Fibroblast of lung (primary cell): ENCODE results near the gene NID1.

ENCODE experiments used
- CTCF ChIP-seq, 2 donors: IDR thresholded peaks in 1 of 2; conservative IDR thresholded peaks in 1 of 2; 1 replicate in 1 of 2; 2 replicates in 1 of 2; pipeline ENCODE4 v1.5.1; 2011 to 2012; ENCODE audit warnings: low read length in 2 of 2, control low read depth in 1 of 2, inconsistent platforms in 1 of 2, low read depth in 1 of 2, mild to moderate bottlenecking in 1 of 2
- EZH2 ChIP-seq: IDR thresholded peaks from 2 replicates; pipeline ENCODE4 v1.5.1; 2012; ENCODE audit warnings: low read length, control low read depth, mild to moderate bottlenecking; ENCODE audit errors: missing control alignments

- TF ChIP-seq CTCF (conservative IDR thresholded peaks at IDR 0.05 in 1 of 2, IDR thresholded peaks at IDR 0.05 in 1 of 2; ENCODE audit: low read depth in 1 of 2, low read length in 2 of 2) (no peak), EZH2 (no peak)
These were observed 49.3 kb upstream of the NID1 start for GRCh38 chr1:236114076-236114747.
